GM19467 (cell line): ENCODE data around the gene HAPLN3.
"Not testable (repeated sequence)": the region's sequence is repeated elsewhere in the genome, so short reads cannot be mapped to it uniquely, and the experiment has no call there.

Source experiments
- ATAC-seq: cut with Tn5 transposase; IDR thresholded peaks from one replicate; pipeline ENCODE4 v1.9.1; 2021; ENCODE audit warnings: mild to moderate bottlenecking, moderate library complexity; ENCODE audit not compliant: unreplicated experiment

Gene HAPLN3, protein sequence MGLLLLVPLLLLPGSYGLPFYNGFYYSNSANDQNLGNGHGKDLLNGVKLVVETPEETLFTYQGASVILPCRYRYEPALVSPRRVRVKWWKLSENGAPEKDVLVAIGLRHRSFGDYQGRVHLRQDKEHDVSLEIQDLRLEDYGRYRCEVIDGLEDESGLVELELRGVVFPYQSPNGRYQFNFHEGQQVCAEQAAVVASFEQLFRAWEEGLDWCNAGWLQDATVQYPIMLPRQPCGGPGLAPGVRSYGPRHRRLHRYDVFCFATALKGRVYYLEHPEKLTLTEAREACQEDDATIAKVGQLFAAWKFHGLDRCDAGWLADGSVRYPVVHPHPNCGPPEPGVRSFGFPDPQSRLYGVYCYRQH

DNA sequence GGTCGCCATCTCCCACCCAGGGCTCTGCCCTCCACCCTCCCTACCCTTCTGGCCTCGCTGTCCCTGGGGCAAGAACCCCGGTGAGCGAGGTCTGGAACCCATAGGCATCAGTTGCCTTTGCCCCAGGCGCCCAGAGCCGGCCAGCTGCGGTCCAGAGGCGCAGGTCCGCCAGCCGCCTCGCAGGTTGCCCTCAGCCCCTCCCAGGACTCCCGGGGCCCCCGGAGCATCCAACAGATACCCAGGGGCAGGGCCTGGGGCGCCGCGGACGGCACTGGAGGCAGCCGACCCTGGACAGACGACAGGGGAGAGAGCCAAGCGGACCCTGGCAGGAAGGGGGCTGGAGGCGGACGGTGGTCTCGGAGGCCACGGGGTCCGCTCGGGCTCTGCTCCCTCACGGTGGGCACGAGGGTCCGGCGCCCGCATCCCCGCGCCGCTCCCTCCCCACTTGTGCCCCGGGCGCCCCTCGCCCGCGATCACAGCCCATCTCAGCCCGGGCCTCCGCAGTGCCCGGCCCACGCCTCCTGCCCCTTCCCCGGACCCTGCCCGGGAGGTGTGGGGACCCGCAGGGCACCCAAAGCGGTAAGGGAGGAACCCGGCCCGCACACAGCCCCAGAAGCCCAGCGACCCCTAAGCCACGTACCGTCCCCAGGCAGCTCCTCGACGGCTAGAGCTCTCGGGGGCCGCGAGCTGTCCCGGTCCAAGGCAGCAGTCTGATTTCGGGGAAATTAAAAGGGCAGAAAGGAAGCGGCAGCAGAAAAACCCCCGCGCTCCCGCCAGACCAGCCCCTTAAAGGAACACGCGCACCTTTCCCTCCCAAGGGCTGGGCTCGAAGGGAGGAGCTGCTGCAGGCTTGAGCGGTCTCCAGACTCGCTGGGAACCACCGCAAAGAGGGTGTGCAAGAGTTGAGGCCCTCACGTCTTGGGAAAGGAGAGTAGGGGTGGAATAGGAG, at the start of gene HAPLN3:
Gene HAPLN3, minus strand, starts transcription at position 726 of the 949 bp plus-strand sequence. CDS start 8,246 bp downstream, outside the sequence.
- ATAC-seq = no peak

DNA sequence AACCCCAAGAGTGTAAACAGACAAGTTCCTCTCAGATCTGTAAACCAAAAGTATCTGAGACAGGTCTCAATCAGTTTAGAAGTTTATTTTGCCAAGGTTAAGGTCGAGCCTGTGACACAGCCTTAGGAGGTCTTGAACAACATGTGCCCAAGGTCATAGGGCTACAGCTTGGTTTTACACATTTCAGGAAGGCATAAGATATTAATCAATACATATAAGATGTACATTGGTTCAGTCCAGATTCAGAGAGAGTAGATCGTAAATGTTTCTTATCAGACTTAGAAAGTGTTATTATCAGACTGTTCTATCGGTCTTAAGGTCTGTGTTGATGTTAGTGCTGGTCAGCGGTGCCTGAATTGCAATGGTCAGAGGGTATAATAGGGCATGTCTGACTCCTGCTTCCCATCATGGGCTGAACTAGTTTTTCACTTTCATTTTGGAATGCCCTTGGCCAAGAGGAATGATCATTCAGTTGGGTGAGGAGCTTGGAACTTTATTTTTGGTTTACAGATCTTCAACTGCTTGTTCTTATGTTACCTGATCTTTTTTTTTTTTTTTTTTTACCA, 44.8 kb upstream of the HAPLN3 start:
- no peak for ATAC-seq

DNA sequence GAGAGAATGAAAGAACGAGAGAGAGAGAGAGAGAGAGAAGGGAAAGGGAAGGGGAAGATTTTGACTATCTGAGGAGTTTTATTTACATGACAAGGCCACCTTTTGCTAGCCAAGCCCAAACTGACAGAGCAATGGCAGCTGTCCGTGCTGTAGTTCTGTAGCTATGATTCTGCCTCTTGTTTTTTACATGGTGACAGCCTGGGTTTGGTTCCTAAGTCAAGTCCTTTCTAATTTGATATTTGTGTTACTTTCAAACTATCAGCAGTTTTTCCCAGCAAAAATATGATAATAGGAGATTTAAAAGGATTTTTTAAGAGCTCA, 44.1 kb upstream of the HAPLN3 start:
- no peak for ATAC-seq

DNA sequence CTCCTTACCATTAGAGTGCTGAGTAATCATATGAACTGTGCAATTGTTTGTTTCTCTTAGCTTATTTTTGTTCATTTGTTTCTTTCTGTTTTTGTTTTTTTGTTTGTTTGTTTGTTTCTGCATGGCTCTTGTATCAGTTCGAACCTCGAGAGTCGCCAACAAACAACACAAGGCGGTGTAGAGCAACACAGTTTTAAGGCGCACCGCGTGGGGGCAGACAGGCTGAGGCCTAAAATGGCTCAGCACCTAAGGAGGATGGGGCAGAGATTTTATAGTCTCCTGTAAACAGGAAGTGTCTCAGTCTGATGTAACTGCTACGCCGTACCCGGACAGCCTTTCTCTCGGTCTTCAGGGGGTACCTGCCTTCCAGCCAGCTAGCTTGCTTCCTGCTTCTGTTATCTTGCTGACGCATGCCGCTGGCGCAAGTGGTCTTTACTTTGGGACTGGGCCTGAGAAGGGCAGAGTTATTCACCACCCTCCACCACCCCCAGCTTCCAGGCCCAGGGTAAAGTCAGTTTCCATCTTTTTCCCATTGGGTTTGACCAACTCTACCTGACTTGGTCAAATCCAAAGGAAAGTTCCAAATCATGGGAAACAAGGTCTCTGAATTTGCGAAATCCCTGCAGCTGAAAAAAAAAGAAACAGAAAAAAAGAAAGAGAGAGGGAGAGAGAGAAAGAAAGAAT, 43.6 kb upstream of the HAPLN3 start:
- no peak for ATAC-seq

DNA sequence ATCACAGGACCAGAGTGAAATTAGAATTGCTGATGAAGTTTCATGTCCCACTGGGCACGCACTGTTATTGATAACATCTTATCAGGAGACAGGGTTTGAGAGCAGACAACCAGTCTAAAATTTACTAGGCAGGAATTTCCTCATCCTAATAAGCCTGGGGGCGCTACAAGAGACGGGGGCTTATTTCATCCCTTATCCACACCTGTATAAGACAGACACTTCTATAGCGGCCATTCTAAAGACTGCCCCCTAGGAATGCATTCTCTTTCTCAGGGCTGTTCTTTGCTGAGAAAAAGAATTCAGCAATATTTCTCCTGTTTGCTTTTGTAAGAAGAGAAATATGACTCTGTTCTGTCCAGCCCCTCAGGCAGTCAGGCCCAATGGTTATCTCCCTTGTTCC, 39.1 kb upstream of the HAPLN3 start:
- ATAC-seq = not testable (repeated sequence)

DNA sequence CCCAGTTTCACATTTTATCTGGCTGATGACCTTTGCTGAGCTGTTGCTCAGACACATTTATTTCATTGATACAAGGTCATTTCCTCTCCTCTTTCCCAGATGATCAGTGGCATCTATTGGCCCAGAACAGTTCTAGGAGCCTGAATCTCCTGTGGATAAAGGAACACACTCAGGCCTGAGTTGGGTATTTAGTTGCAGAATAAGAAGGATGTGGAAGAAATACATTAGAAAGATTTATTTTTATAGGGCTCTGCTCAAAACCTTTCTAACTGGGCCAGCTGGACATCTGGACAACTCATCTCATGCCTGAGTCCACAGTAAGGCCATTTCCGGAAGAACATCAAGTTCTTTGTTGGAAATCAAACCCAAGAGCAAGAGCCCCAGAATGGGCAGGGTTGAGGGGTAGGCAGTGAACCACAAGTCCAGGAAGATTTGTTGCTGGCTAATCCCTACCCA, 37.6 kb upstream of the HAPLN3 start:
- ATAC-seq = no peak

DNA sequence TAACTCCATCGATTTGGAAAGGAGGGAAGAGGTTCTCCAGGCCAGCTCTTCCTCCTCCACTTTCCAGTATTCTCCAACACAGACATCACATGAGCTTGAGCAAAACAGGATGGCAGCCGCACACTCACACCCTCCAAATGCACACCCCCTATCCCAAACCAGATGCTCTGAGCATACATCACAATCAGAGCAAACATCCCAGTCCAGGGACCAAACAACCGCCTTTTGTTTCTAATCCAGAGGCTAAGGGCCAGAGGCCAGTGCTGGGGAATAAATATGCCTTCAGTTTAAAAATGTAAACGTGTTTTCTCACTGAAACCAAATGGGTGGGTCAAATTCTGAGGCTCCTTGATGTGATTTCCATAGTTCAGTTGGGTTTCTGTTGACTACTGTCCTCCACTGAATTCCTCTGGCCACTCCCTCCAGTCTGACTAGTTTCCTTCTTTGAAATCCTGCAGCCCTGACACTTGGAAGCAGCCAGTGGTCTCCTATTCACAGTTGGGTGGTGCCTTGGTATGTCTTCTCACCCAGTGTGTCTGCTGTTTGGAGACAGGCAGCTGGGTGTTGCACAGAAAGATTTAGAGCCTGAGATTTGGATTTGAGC, 37.0 kb upstream of the HAPLN3 start:
- ATAC-seq = no peak

DNA sequence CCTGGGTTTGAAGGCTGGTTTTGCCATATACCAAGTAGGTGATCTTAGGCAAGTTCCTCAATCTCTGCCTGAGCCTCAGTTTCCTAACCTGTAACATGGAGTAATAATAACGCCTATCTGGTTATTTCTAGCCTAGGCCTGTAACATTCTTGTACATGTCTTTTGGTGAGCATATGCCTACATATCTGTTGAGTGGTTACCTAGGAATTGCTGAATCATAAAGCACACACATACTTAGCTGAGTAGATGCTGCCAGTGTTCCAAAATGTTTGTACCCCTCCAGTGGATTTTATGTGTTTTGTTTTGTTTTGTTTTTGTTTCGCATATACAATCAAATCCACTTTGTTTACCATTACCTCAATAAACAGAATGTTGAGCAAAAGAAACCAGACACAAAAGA, 35.2 kb upstream of the HAPLN3 start:
- ATAC-seq = no peak

DNA sequence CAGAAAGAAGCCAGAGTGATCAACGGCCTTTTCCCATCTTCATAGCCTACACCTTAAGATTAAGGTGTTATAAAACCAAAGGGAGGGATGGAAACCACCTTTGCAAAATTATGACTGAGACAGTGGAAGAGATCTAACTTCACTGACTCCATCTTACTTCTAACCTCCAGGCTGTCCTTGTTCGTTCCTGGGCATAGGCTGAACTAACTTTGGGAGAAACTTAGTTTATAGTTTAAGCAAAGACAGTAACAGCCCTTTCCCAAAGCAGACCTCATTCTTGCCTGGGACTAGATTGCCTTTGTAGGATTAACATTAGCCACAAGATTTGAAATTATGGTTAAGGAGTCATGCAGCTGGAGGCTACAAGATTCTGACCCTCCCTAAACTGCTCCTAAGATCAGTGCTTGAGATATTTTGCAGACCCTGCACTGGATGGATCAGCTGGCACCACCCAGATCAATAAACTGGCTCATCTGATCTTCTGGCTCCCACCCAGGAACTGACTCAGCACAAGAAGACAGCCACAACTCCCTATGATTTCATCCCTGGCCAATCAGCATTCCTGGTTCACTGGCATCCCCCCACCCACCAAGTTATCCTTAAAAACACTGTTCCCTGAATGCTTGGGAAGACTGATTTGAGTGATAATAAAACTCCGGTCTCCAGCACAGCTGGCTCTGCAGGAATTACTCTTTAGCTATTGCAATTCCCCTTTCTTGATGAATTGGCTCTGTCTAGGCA, 34.2 kb upstream of the HAPLN3 start:
- ATAC-seq = not testable (repeated sequence)

DNA sequence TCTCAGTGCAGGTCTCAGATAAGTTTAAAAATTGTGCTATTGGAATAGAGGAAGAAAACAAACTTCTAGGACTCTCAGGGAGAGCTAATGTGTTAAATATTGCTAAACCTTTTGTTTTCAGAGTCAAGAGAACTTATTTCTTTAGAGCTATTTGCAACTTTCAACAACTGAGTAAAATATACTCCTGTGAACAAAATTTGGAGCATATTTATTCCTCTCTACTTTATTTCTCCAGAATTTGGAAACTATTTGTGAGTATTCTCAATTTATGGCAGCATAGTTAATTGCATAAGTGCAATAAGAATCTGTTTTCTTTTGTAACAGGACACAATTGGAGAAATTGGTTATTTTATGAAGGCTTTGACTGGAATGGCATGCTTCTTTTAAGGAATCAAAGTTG, 32.8 kb upstream of the HAPLN3 start:
- not testable (repeated sequence) for ATAC-seq

DNA sequence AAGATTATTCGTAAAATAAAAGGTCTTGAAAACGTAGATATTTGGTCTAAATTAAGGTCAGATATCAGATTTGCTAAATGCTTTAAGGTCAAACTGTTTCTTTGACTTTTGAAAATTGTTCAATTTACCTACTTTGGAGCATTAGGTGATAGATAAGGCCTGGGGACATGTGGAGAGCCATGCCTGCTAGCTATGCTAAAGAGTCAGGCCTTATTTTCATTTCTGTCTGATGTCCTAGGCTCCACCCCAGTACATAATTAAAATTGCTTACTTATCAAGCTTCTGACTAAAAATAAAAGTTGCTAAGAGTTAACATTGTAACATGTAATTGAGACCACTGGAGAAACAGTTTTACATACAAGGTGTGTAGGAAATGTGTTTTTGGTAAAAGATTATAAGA, 30.3 kb upstream of the HAPLN3 start:
- ATAC-seq = not testable (repeated sequence)

DNA sequence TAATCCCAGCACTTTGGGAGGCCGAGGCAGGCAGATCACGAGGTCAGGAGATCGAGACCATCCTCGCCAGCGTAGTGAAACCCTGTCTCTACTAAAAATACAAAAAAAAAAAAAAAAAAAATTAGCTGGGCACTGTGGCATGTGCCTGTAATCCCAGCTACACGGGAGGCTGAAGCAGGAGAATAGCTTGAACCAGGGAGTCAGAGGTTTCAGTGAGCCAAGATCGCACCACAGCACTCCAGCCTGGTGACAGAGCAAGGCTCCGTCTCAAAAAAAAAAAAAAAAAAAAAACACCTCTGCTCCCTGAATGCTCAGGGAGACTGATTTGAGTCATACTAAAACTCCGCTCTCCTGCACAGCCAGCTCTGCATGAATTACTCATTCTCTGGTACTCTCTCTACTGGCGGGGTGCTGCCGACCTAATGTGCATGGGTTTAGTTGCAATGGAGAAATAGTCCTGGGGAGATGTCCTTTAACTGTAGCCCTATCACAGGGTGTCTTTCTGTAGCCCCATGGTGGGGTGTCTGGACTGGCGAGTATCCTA, 25.6 kb upstream of the HAPLN3 start:
- not testable (repeated sequence) for ATAC-seq

DNA sequence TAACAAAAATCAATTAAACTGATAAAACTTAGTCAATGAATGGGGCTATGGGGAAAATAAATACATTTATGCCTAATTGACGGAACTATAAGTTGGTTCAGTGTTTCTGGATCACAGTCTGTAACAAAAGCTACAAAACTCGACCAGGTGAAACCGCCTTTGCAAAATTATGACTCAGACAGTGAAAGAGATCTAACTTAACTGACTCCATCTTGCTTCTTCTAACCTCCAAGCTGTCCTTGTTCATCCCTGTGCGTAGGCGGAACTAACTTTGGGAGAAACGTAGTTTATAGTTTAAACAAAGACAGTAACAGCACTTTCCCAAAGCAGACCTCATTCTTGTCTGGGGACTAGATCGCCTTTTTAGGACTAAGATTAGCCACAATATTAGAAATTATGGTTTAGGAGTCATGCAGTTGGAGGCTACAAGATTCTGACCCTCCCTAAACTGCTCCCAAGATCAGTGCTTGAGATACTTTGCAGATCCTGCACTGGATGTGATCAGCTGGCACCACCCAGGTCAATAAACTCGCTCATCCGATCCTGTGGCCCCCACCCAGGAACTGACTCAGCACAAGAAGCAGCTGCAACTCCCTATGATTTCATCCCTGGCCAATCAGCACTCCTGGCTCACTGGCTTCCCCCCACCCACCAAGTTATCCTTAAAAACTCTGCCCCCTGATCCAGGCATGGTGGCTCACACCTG, 25.0 kb upstream of the HAPLN3 start:
- no peak for ATAC-seq

DNA sequence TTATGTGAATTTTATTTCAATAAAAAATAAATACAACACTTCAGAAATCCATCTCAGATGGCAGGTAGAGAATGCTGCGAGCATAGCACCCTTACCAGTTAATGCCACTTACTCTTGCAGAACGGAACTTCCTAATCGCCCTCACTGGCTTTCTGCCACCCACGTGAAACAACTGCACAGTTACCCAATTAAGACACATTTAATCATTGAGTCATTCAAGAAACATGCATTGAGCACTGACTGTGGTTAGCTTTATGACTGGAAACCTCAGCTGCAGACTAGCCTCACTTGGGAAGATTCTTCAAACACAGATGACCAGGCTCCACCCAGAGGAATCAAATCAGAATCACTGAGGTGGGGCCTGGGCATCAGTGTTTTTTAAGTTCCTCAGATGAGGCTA, 23.4 kb upstream of the HAPLN3 start:
- ATAC-seq = peak; percentile 56

DNA sequence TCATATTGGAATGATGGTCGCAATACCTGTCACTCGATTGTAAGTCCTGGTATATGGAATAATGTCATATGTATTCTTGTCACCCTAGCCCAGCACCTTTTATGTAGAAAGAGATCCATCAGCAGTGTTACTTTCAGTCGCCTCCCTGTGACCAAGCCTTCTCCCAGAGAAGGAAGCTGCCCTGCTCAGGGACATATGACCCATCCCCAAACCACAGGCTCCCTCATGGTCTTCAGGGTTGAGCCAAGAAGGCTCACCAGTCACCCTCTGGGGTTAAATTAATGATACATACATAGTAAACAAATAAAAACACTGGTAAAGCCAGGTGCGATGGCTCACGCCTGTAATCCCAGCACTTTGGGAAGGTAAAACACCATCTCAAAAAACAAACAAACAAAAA, 22.4 kb upstream of the HAPLN3 start:
- no peak for ATAC-seq

DNA sequence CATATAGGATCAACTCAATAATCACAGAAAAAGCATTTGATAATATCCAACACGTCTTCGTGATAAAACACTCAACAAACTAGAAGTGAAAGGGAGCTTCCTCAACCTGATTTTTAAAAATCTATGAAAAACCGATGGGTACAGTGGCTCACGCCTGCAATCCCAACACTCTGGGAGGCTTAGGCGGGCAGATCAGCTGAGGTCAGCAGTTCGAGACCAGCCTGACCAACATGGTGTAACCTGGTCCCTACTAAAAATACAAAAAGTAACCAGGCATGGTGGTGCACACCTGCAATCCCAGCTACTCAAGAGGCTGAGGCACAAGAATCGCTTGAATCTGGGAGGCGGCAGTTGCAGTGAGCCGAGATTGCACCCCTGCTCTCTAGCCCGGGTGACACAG, 20.0 kb upstream of the HAPLN3 start:
- no peak for ATAC-seq

DNA sequence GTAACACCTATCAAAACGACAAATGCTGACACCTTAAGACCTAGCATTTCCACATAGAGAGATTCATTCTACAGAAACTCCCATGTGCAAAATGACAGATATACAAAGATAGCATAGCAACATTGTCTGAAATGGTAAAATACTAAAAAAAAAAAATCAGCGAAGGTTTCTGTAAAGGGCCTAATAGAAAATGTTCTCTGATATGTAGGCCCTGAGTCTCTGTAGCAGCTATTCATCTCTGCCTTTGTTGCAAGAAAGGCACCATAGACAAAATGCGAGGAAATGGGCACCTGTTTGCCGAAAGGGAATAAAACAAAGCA, 18.5 kb upstream of the HAPLN3 start:
- ATAC-seq = no peak

DNA sequence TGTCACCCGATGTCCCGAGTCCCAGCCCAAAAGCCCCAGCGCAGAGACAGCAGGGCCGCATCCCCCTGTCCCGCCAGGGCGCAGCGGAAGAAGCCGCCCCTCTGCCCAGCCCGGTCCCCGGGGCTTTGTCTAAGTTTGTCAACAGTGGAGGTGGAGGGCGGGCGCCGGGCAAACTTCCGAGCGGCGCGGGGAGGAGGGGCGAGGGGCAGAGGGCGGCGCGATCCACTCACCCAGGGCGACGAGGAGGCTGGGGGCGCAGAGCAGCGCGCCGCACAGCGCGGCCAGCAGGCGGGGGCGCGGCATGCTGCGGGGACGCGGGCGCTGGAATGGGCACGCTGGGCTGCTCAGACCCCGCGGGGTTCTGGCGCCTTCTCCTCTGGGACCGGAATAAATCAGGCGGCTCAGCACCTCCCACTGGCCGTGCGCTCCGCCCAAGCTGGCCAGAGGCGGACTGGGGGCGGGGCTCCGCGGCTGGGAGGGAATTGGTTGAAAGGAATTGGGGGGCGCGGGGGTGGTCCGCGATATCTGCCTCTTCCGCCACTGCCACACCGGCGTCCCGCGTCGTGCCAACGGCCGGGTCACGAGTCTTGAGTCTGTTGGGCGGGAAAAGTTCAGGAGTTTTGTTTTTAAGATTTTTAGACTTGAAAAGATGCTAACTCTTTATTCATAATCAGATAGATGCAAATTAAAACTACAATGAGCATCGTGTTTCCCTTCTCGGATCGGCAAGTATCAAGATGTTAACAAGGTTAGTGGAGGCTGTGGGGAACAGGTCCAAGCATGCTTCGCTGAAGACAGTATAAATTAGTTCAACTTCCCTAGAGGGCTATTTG, 17.9 kb upstream of the HAPLN3 start, which contains the start of gene MFGE8:
Gene MFGE8, minus strand, starts transcription at position 363 of the 833 bp plus-strand sequence. Its CDS starts 60 bp downstream, at position 303.
- peak; percentile 85 for ATAC-seq
